ENCODE data around the gene PPP6R2. TPM values are rescaled to one million over a fixed set of nuclear protein-coding genes. Genes with fewer than 3 reads are reported as not detected.
A peak's percentile ranks its signal among the peaks of the same experiment; 100 is the strongest.

PPP6R2 gene
- polyA plus RNA-seq, 3 donors: 9.1 to 74.5 (median 10.3) TPM

- Mint-ChIP-seq H3K4me1 (peaks cover 2% of the 10 kb centered on the region), H3K36me3 (no peaks in the 10 kb centered on the region), H3K9me3 (peaks cover 0 to 8% (median 2%) of the 10 kb centered on the region in 7 donors), H3K27me3 (ENCODE audit: low read depth in 3 of 3) (peaks cover 13 to 46% (median 19%) of the 10 kb centered on the region in 3 donors), H3K4me3 (no peak overlapping the region), H3K27ac (peak overlapping the region in 1 of 7 donors; percentile 23)
- TF ChIP-seq CTCF (IDR thresholded peaks at IDR 0.05): no peak
- no peak overlapping the region for H3K9ac ChIP-seq (ENCODE audit: insufficient read depth, low read length, poor library complexity, severe bottlenecking)
- no peak overlapping the region for H3K4me2 ChIP-seq (replicated peaks; ENCODE audit: extremely low read depth, low read length, poor library complexity, severe bottlenecking)
- H3K79me2 ChIP-seq (ENCODE audit: insufficient read depth, low read length): no peaks in the 10 kb centered on the region
- H3K27ac ChIP-seq (ENCODE audit: low read depth in 1 of 2, low read length in 2 of 2): no peak overlapping the region
- no peaks in the 10 kb centered on the region for H3K36me3 ChIP-seq (replicated peaks in 1 of 2; ENCODE audit: control insufficient read depth in 1 of 2, insufficient read depth in 2 of 2, low read length in 2 of 2)
- peaks cover 5 to 14% of the 10 kb centered on the region in 2 donors for H3K4me1 ChIP-seq (ENCODE audit: control insufficient read depth in 1 of 2, insufficient read depth in 2 of 2, low read length in 2 of 2)
- H2AFZ ChIP-seq (ENCODE audit: insufficient read depth, low read depth, low read length, poor library complexity, severe bottlenecking): no peak overlapping the region
- H4K20me1 ChIP-seq (ENCODE audit: insufficient read depth, low read length): no peaks in the 10 kb centered on the region
- no peaks in the 10 kb centered on the region for H3K9me3 ChIP-seq (replicated peaks in 1 of 2; ENCODE audit: control insufficient read depth in 1 of 2, insufficient read depth in 1 of 2, low read length in 2 of 2)
- H3K4me3 ChIP-seq (replicated peaks in 1 of 3; ENCODE audit: low read depth in 2 of 3, low read length in 3 of 3): no peak overlapping the region
- H3K27me3 ChIP-seq (ENCODE audit: control insufficient read depth in 2 of 2, insufficient read depth in 2 of 2, low read length in 2 of 2): peaks cover 7 to 26% of the 10 kb centered on the region in 2 donors
- intact Hi-C loops (cut with micrococcal nuclease): no loop called here
- DNase-seq: no peak
- 65% methylated on average over 29 of the region's 29 CpGs for WGBS (ENCODE audit: insufficient coverage)
These were observed 142.3 kb downstream of the PPP6R2 start for GRCh38 chr22:50485221-50486131.

- no peaks in the 10 kb centered on the region for H4K20me1 ChIP-seq (ENCODE audit: insufficient read depth, low read length)
- H3K4me1 Mint-ChIP-seq: peaks cover 8% of the 10 kb centered on the region
- H3K9me3 Mint-ChIP-seq: peaks cover 0 to 5% (median 0%) of the 10 kb centered on the region in 7 donors
- H3K4me3 ChIP-seq (replicated peaks in 1 of 3; ENCODE audit: low read depth in 2 of 3, low read length in 3 of 3): no peak within 1 kb of the TSS
- H3K9me3 ChIP-seq (replicated peaks in 1 of 2; ENCODE audit: control insufficient read depth in 1 of 2, insufficient read depth in 1 of 2, low read length in 2 of 2): no peaks in the 10 kb centered on the region
- no peak within 1 kb of the TSS for H3K9ac ChIP-seq (ENCODE audit: insufficient read depth, low read length, poor library complexity, severe bottlenecking)
- no peaks in the 10 kb centered on the region for H3K79me2 ChIP-seq (ENCODE audit: insufficient read depth, low read length)
- no peak for DNase-seq
- peak within 1 kb of the TSS in 1 of 7 donors; percentile 23 for H3K27ac Mint-ChIP-seq
- no peak within 1 kb of the TSS for H3K4me3 Mint-ChIP-seq
- H3K36me3 ChIP-seq (replicated peaks in 1 of 2; ENCODE audit: control insufficient read depth in 1 of 2, insufficient read depth in 2 of 2, low read length in 2 of 2): no peaks in the 10 kb centered on the region
- no peak within 1 kb of the TSS for H3K4me2 ChIP-seq (replicated peaks; ENCODE audit: extremely low read depth, low read length, poor library complexity, severe bottlenecking)
- peaks cover 6 to 19% of the 10 kb centered on the region in 2 donors for H3K27me3 ChIP-seq (ENCODE audit: control insufficient read depth in 2 of 2, insufficient read depth in 2 of 2, low read length in 2 of 2)
- WGBS (ENCODE audit: insufficient coverage): 86% methylated on average over 23 of the region's 23 CpGs
- H2AFZ ChIP-seq (ENCODE audit: insufficient read depth, low read depth, low read length, poor library complexity, severe bottlenecking): no peak within 1 kb of the TSS
- peaks cover 4 to 14% of the 10 kb centered on the region in 2 donors for H3K4me1 ChIP-seq (ENCODE audit: control insufficient read depth in 1 of 2, insufficient read depth in 2 of 2, low read length in 2 of 2)
- H3K36me3 Mint-ChIP-seq: no peaks in the 10 kb centered on the region
- no peak for TF ChIP-seq CTCF (IDR thresholded peaks at IDR 0.05)
- H3K27me3 Mint-ChIP-seq (ENCODE audit: low read depth in 3 of 3): peaks cover 10 to 44% (median 17%) of the 10 kb centered on the region in 3 donors
- intact Hi-C loops (cut with micrococcal nuclease): no loop called here
- no peak within 1 kb of the TSS for H3K27ac ChIP-seq (ENCODE audit: low read depth in 1 of 2, low read length in 2 of 2)
These were observed 143.6 kb downstream of the PPP6R2 start, which contains the start of gene MIOX for GRCh38 chr22:50486561-50487289. TSS of gene MIOX (plus strand) at chr22:50486859. CDS start at chr22:50486898, 39 bp downstream.
